NCI-H2107 (cell line): ENCODE results near the gene DLGAP1.
"Not testable (repeated sequence)": the region's sequence is repeated elsewhere in the genome, so short reads cannot be mapped to it uniquely, and the experiment has no call there.

ENCODE experiments used
- DNase-seq: peaks from one replicate; lab custom pipeline; 2025; lab: John Stamatoyannopoulos, UW

Gene DLGAP1

DNA sequence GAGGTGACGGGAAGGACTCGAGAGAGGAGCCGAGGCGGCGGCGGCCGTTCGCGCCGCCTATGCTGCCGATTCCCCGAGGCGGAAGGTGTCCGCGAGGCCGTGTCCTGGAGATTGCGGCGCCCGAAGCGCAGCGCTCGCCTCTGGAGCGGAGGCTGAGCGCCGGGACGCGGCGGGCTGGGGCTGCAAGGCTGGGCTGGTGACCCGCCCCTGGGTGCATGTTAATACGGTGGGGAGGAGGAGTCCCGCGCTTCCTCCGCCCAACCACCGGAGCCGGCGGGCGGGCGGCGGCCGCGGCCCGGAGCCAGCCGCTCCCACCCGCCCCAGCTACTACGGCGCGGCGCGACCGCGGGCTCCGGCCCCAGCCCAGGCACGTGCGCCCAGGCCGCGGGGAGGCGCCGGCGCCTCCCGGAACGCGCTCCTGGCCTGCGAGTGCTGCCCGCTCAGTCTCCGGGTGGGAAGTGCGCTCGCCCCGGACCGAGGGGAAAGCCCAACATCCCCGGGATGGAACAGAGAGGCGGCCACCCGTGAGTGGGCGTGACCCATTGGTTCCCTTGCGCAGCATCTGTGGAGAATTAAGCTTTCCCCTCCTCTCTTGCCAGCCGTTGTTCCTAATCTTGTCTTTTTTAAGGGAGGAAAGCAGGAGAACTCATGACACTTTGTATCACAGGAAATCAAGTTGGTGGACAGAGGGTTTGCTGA is at the start of gene DLGAP1:
Gene DLGAP1 (minus strand): TSS at position 195 of the 699 bp plus-strand sequence.
- no peak for DNase-seq

DNA sequence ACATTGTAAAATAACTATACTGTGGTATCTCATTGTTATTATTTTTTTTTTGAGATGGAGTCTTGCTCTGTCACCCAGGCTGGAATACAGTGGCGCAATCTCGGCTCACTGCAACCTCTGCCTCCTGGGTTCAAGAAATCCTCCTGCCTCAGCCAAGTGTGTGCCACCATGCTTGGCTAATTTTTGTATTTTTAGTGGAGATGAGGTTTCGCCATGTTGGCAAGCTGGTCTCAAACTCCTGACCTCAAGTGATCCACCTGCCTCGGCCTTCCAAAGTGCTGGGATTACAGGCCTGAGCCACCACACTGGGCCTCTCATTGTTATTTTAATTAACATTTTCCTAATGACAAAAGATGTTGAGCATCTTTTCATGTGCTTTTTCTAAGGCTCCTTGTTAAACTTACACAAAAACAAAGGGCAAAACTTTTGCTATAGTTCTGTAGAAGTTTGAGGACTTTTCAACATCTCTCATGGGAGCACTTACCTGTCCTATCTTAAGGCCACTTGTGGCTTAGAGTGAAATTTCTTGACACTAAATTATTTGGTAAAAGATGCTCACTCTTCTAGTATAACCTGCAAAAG is 39.7 kb upstream of the DLGAP1 start:
- DNase-seq: not testable (repeated sequence)

DNA sequence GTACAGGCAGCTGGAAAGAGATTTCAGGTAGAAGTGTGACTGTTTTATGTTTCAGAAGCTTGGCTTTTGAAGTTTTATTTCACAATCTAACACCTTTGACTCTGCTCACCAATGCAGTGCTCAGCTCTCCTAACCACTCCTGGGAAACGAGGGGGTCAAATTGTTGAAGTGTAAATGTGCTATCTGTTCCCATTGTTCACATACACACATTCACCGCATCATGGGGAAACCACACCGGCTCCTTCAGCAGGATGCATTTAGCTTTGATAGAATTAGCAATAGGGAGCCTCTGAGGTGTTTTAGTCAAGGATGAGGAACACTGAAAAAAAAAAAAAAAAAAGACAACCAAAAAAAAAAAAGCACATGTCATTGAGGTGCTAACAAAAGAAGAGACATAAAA is 13.4 kb upstream of the DLGAP1 start:
- DNase-seq: no peak

DNA sequence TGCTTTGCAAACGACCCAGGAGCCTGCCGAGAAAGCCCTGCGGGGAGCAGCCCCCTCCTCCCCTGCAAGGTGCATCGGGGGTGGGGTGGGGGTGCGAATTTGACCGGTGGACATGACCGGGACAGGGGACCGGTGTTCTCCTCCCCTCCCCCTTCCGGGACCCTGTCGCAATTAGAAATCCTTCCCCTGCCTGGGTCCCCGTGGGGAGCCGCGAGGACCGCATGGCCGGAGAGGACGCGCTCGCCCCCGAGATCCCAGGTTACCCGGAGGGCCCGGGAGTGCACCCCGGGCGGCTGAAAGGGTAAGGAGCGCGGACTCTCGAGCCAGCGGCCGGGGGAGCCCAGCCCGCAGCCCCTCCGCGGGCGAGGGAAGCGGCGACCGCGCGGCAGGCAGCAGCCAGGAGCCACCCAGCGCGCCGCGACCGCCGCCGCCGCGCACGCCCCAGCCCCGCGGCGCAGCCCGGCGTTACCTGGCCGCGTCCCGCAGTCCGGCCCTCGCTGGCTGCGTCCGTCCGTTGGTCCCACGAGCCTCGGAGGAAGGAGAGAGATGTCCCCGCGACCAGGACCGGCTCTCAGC is 482 bp downstream of the DLGAP1 start:
- no peak for DNase-seq

DNA sequence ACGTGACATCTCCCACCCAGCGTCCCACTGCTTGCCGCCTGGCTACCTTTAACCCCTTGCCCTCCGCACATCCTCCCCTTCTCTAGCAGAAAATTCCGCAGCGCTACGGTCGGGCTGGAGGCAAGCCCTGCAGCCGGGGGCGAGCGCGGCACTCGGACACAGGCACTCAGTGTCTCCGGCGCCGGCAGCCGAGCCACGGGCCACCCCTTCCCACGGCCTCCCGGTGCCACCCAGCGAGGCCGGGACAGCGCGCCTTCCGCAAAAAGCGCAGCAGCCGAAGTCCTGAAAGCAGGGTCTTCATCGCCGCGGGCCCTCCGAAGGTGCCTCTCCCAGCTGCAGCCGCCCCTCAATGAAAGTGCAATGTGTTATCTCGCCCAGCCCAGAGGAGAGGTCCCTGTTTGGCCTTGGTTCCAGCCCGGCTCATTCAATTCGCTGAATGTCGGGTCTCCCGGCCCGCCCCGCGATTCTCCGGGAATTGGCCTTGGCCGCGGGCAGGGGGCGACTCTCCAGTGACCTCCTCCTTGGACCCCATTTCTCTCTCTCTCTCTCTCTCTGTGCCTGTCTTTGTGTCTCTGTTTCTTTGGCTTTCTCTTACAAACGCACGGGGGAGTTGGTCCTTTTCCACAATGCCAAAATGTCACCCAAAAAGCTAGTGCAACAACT is 1.1 kb downstream of the DLGAP1 start:
- no peak for DNase-seq

DNA sequence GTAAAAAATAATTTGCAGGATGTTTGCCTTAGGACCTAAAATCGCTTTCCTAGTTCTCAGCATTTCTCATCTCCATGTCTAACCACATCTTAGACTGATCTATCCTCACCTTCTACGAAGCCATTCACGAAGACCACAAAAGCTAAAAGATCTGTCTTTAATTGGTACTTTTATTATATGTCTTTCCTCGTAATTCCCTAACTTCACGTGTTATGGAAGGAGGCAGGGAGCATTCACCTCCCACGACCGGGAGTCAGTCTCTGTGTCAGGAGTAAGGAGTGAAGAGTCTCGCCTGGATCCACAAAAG is 1.6 kb downstream of the DLGAP1 start:
- DNase-seq: no peak

DNA sequence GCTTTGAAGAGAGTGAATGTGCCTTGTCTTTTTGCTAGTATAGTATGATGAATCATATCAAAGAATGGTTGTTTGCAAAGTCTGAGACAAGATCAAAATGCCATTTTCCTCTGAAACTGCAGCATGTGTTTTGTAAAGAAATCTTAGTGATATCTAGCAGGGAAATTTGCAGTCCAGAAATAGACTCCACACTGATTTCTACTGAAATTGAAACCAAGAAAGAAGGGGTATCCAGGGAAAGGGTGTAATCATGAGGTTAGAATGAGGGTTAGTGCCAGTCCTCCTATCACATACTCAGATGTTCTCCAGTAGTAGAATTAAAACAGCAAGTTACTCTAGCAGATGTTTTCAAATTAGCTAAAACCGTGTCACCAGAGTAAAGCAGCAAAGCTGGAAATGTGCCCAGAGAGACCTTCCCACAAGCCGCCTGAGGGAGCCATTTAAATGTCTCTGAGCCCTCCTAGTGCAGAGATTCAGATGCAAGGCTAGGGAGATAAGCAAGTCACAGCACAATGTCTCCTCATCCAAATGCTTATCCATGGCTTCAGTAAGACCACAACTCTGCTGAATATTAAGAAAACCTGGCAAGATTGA is 4.9 kb downstream of the DLGAP1 start:
- no peak for DNase-seq

DNA sequence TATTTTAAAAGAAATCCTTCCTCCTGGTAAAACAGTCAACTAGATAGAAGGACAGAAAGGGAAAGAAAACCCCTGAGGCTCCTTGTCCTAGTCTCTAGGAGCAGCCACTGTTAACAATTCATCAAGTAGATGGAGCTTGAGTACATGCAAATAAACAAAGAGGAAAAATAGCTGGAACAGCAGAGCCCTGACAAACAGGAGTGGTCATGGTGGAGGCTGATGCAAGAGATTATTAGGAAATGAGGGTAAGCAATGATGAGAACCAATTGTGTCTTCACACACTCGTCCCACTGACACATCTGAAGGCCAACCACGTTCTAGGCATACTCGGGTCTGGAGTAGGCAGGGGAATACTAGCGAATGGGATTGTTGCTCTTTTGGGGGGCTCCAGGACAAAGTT is 9.2 kb downstream of the DLGAP1 start:
- DNase-seq: no peak

DNA sequence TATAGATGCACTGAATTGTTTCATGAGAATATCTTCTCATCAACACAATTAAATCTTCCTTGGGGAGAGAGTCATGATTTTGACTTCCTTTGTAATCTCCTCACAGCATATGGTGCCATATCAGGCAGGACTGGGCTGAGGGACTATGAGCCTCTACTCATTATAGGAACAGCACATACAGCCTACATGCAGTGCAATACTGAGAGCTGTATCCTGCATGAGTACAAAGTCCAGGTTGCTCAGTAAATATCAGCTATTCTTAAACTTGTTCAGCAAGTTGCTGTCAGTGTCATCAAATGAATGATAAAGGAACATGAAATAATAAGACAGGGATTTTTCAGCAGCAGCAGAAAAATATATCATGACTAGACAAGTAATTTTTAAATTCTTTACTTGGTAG is 10.8 kb downstream of the DLGAP1 start:
- DNase-seq: no peak

DNA sequence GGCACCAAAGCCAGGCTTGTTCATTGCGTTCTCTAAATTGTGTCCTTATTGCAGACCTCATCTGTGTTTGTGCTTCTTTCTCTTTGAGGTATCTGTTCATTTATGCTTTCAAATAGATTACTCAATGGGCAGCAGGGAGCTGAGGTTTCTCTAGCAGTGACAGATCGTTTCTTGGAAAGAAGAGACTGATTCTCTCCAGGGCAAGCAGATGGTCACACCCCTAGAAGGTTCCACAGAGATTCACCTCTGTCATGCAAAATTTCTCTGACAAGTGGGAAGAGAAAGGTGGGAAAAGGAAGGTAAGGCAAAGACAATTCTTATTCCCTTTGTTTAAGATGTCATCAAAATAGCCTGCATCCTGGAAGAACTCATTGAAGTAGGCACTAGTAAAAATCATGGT is 14.0 kb downstream of the DLGAP1 start:
- DNase-seq: no peak

DNA sequence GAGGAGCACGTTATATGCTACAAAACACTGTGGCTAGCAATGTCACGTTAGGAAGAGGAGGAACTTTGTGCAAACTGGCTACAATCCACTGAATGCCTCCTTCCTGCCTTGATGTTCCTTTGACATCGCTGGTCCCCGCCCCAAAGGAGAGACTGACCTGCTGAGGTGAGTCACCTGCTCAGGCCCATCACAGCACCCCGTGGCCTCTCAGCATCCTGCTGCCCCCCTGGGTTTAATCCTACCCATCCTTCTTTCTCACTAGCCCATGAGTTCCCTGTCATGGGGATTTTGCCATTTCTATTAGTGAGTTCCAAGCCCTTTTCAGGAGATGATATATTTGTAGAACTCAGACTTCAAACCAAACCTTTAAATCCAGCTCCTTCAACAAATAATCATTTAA is 16.2 kb downstream of the DLGAP1 start:
- DNase-seq: no peak

DNA sequence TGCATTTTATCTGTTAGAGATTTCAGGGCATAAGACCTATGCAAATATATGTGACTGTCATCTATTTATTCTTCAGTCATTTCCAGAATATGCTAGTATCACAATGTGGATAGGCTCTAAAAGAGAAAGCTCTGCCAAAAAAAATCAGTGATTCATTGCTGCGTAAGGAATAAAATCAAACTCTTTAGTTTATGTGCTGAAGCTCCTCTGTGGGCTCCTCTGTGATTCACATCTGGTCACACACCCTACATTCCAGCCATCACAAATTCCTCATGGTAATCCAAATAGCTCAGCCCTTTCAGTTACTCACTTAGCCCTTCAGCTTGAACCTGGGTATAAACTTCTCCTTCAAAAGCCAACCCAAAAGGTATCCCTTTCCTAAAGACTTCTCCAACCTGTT is 21.4 kb downstream of the DLGAP1 start:
- no peak for DNase-seq

DNA sequence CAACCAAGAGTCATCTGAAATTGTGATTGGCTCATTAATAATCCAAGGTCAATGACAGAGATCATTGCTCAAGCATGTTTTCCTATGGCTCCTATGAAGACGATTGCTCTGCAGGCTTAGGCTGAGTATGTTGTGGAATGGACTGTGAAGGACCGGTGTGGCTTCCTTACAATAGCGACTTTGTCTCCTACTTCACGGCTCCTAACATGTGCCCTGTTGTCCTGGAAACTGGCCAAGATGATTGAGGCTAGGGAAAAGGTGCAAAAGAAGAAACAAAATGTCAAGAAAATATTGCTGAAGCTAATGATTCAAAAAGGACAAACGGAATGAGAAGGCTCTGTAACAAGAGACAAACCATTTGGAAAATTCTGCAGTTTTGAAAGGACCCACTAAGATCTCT is 24.3 kb downstream of the DLGAP1 start:
- DNase-seq: no peak

DNA sequence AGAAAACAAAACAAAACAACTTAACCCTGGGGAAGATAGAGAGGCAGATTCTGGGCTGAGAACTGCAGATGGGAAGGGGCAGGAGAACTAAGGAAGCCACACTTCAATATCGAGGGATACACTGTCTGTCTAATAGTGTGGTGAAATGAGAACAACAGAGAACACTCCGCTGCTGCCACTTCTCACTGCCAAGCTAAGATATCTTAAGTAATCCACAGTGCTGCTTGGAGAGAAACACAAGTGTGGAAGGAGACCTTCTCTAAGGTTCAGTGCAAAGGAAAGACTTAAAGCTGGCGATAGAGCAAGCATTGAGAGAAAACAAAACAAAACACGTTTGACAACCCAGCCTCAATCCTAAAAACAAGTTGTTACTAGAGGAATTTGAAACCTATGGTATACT is 37.4 kb downstream of the DLGAP1 start:
- no peak for DNase-seq

DNA sequence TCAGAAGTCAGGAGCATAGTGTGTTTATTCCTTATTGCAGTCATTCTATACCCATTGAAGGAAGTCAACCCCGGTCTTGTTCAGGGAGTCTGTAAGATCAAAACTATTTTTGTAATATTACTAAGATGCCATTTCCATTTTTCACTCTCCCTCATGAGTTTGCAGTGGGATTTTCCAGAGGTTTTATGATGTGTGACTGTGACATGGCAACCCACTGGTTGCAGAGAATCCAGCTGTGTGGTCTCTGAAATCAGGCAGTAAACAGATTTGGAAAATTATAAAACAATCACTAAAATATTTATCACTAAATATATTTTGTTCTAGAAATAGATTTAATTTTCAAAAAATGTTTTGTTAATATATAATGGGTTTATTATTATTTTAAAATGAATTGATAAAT is 38.1 kb downstream of the DLGAP1 start:
- DNase-seq: no peak

DNA sequence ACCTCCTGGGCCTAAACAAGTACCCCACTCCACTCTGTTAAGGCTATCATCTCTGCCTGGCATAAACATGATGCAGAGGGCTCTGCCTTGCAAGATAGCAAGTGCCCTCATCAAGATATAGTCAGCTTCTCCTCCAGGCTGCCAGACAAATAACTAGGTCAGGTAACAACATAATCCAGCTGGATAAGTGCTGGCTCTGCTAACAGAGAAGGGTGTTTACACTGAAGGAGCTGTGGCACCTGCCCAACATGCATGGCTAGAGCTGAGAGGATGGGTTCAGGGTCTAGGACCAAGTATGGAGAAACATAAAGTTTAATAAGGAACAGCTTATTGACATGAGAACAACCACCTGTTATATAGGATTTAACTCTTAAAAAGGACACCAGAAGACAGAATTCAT is 42.8 kb downstream of the DLGAP1 start:
- DNase-seq: no peak

DNA sequence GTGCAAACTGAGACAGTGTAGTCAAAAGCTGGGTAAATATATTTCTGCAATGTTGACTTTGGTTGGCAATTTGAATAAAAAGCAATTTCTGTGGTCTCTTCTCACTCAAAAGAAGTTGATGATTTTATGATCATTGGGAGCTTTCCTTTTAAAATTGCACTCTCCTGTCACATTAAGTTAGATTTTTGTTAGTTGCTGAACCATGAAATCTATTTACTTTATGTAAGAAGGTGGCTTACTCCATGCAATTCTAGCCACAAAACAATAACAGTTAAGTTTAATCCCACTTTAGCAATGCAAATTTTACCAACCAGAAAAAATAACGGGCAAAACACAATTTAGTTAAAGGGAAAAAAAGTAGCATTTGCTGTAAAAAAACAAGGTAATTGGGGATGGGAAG is 48.3 kb downstream of the DLGAP1 start:
- DNase-seq: no peak

DNA sequence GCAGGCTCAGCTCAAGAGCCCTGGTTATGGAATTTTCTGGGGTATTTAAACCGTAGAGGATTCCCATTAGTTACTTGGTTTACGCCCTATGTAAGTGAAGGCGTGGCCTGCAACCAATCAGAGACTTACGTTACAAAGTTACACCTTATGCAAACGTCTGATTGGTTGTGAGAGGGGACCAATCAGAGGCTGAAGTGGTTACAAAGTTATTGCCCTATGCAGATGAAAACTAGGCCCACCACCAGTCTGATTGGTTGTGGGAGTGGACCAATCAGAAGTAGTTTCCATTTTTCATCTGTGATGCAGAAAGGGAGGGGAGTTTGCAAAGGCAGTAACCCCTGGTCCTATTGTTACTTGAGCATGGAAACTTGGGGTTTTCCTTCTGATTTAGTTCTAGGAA is 49.1 kb downstream of the DLGAP1 start:
- DNase-seq: no peak

DNA sequence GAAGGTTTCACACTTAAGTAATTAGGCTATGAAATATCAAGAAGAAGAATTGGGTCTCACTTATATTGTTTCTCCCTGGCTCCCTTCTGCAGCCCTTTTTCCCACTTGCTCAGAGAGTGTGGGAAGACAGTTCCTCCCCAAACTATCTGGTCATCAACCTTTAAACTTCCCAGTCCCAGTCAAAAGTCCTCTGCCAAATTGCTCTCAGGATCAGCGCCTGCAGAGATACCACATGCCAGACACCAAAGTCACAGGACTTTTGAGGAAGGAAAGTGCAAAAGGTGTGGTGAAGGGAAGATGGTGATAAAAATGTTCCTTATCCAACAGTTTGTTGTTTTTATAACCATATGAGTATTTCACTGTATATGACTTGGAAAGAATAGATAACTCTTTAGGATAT is 51.3 kb downstream of the DLGAP1 start:
- DNase-seq: no peak

DNA sequence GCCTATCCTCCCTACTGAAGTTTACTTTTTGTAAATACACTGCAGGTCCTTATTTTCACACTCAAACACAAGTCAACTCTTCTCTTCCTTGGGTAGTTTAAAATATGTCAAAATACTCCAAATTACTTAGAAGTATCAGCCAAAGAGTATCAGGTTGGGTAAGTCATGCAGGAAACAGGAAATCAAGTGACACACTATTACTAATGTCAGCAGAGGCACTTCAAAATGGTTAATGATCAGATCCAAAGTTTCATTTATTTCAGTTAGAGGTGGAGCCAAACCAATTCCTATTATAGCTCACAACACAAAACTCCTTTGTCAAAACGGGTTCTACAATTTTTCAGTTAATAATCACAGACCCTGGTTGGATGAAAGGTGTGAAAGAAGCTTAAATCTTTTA is 54.2 kb downstream of the DLGAP1 start:
- DNase-seq: no peak

DNA sequence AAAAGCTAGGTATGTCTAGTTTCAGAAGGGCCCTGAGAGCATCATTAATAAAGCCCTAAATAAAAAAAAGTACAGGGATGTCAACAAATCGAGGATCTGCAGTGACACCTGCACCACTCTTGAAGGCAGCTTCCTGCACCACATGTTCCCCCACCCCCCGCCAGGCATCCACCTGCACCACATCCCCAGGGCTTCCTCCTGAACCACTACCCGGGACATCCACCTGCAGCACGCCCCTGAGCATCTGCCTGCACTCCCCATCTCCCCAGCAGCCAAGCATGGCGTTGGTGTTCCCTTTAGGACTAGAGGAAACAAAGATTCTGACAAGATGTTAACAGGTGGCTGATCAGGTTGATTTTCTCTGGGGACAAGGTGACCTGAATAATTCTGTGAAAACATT is 55.2 kb downstream of the DLGAP1 start:
- DNase-seq: no peak

DNA sequence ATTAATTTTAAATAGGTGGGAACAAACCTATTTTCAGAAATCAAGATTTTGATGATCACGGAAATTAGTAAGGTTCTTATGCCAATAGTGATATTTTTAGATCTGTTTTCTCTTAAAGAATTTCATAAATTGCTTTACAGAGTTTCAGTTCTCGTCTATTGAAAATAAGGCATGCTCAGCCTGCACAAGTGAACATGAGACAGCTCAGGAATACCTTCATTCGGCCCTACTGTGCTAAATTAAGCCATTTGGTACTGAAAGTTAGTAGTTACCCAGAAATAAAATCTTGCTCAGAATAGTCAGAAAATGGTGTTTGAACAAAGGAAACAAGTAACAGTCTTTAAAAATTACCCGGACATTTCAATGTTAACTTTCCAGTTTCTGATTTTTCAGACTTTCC is 60.4 kb downstream of the DLGAP1 start:
- no peak for DNase-seq

DNA sequence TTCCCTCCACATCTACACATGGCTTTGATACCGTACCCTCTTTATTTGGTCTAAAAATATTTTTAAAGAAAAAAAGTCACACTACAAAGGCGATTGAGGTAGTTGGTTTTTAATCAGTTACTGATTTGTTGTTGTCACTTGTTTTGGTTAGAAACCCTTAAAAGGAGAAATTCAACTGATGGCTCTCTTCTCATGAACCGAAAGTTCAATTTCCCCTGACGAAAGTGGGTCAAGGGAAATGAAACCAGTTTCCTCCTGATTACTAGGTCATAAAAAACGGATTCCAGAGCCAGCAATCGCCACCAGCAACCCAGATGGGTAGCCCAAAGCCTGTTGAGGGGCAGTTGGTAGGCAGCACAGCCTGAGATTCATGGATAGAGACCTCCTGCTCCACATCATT is 63.2 kb downstream of the DLGAP1 start:
- DNase-seq: no peak
